Mesendoderm (in vitro differentiated cells): ENCODE data around the gene RS1.

Experiments
- DNase-seq: peaks from one replicate; pipeline ENCODE4 v3.0.0; 2013
- H2AK5ac ChIP-seq: 2 replicates; pipeline ENCODE4 v1.6.1; 2013; ENCODE audit warnings: low read length, inconsistent platforms
- H2BK120ac ChIP-seq: 2 replicates; pipeline ENCODE4 v1.6.1; 2013; ENCODE audit warnings: low read depth, mild to moderate bottlenecking, low read length, moderate library complexity, mixed read lengths
- H2BK15ac ChIP-seq: replicated peaks from 2 replicates; pipeline ENCODE4 v1.6.1; 2013; ENCODE audit warnings: low read depth, mild to moderate bottlenecking, moderate library complexity
- H2BK5ac ChIP-seq: 2 replicates; pipeline ENCODE4 v1.6.1; 2013; ENCODE audit warnings: low read length, inconsistent platforms
- H3K18ac ChIP-seq: 2 replicates; pipeline ENCODE4 v1.6.1; 2013; ENCODE audit warnings: mild to moderate bottlenecking, low read length, mixed read lengths
- H3K23ac ChIP-seq: one replicate; pipeline ENCODE4 v1.6.1; 2013; ENCODE audit warnings: low read length
- H3K27ac ChIP-seq: 2 replicates; pipeline ENCODE4 v1.5.1; 2013; ENCODE audit warnings: low read depth, mild to moderate bottlenecking, inconsistent platforms, low read length, moderate library complexity
- H3K27me3 ChIP-seq: 2 replicates; pipeline ENCODE4 v1.6.1; 2013; ENCODE audit warnings: low read length, control low read depth, mild to moderate bottlenecking, inconsistent platforms; ENCODE audit not compliant: insufficient read depth, poor library complexity
- H3K36me3 ChIP-seq: 2 replicates; pipeline ENCODE4 v1.6.1; 2013; ENCODE audit warnings: low read length, inconsistent platforms; ENCODE audit not compliant: control insufficient read depth, insufficient read depth
- H3K4ac ChIP-seq: one replicate; pipeline ENCODE4 v1.6.1; 2013; ENCODE audit warnings: low read depth, mild to moderate bottlenecking, low read length, moderate library complexity
- H3K4me1 ChIP-seq: 2 replicates; pipeline ENCODE4 v1.6.1; 2013; ENCODE audit warnings: low read depth, low read length, inconsistent platforms; ENCODE audit not compliant: control insufficient read depth
- H3K4me2 ChIP-seq: 2 replicates; pipeline ENCODE4 v1.6.1; 2013; ENCODE audit warnings: low read length
- H3K4me3 ChIP-seq: 2 replicates; pipeline ENCODE4 v1.5.1; 2013; ENCODE audit warnings: mild to moderate bottlenecking, low read length
- H3K56ac ChIP-seq: one replicate; pipeline ENCODE4 v1.6.1; 2013; ENCODE audit warnings: low read length
- H3K79me1 ChIP-seq: 2 replicates; pipeline ENCODE4 v1.6.1; 2013; ENCODE audit warnings: low read length, inconsistent platforms
- H3K79me2 ChIP-seq: 2 replicates; pipeline ENCODE4 v1.6.1; 2013; ENCODE audit warnings: mild to moderate bottlenecking, low read length; ENCODE audit not compliant: control insufficient read depth, insufficient read depth
- H3K9ac ChIP-seq: 2 replicates; pipeline ENCODE4 v1.6.1; 2013; ENCODE audit warnings: low read length, inconsistent platforms
- H4K5ac ChIP-seq: one replicate; pipeline ENCODE4 v1.6.1; 2013; ENCODE audit warnings: low read length
- H4K8ac ChIP-seq: one replicate; pipeline ENCODE4 v1.6.1; 2013; ENCODE audit warnings: low read depth, mild to moderate bottlenecking, control low read depth, low read length, moderate library complexity
- WGBS: extraction: QIAGEN DNeasy Blood & Tissue Kit; methylation state at CpG from one replicate; pipeline ENCODE4 v1.1.7; 2013; ENCODE audit warnings: low lambda C conversion rate, missing lambda C conversion rate; ENCODE audit not compliant: insufficient coverage; ENCODE audit errors: extremely low coverage; 5-methylcytosine and 5-hydroxymethylcytosine counted together

Gene RS1

GRCh38 chrX:18647621-18648020, 24.3 kb downstream of the RS1 start:
- H2BK120ac ChIP-seq: no peak overlapping the region
- H3K27ac ChIP-seq: no peak overlapping the region
- H3K79me1 ChIP-seq: no peaks in the 10 kb centered on the region
- no peak overlapping the region for H3K9ac ChIP-seq
- no peak overlapping the region for H4K8ac ChIP-seq
- DNase-seq: no peak
- no peak overlapping the region for H3K23ac ChIP-seq
- no peak overlapping the region for H3K4me3 ChIP-seq
- H3K4me1 ChIP-seq: no peaks in the 10 kb centered on the region
- no peak overlapping the region for H2AK5ac ChIP-seq
- no peaks in the 10 kb centered on the region for H3K79me2 ChIP-seq
- no peak overlapping the region for H3K18ac ChIP-seq
- no peaks in the 10 kb centered on the region for H3K27me3 ChIP-seq
- H4K5ac ChIP-seq: no peak overlapping the region
- H3K4ac ChIP-seq: no peak overlapping the region
- H2BK5ac ChIP-seq: no peak overlapping the region
- H3K56ac ChIP-seq: no peak overlapping the region
- WGBS: no CpG with 5 or more reads among the region's 4 CpGs
- H3K36me3 ChIP-seq: no peaks in the 10 kb centered on the region
- no peak overlapping the region for H3K4me2 ChIP-seq
- no peak overlapping the region for H2BK15ac ChIP-seq

- H2BK120ac ChIP-seq: no peak overlapping the region
- no peak overlapping the region for H3K4ac ChIP-seq
- no peak overlapping the region for H2BK15ac ChIP-seq
- no peak overlapping the region for H3K56ac ChIP-seq
- no peak overlapping the region for H3K18ac ChIP-seq
- no peak overlapping the region for H2BK5ac ChIP-seq
- H2AK5ac ChIP-seq: no peak overlapping the region
- H3K4me3 ChIP-seq: no peak overlapping the region
- no peaks in the 10 kb centered on the region for H3K79me1 ChIP-seq
- WGBS: no CpG with 5 or more reads among the region's 3 CpGs
- no peak overlapping the region for H3K4me2 ChIP-seq
- H3K79me2 ChIP-seq: no peaks in the 10 kb centered on the region
- no peak overlapping the region for H3K27ac ChIP-seq
- no peak overlapping the region for H4K8ac ChIP-seq
- no peak overlapping the region for H3K23ac ChIP-seq
- DNase-seq: no peak
- H3K4me1 ChIP-seq: peaks cover 3% of the 10 kb centered on the region
- no peaks in the 10 kb centered on the region for H3K36me3 ChIP-seq
- H3K27me3 ChIP-seq: no peaks in the 10 kb centered on the region
- H4K5ac ChIP-seq: no peak overlapping the region
- no peak overlapping the region for H3K9ac ChIP-seq
Observed at GRCh38 chrX:18643853-18644252, 28.1 kb downstream of the RS1 start.

- H4K5ac ChIP-seq: no peak overlapping the region
- no peak for DNase-seq
- no peaks in the 10 kb centered on the region for H3K79me1 ChIP-seq
- H3K4me1 ChIP-seq: peaks cover 3% of the 10 kb centered on the region
- H3K18ac ChIP-seq: no peak overlapping the region
- WGBS: no CpG with 5 or more reads among the region's 3 CpGs
- H2BK120ac ChIP-seq: no peak overlapping the region
- no peak overlapping the region for H2AK5ac ChIP-seq
- H3K4me3 ChIP-seq: no peak overlapping the region
- H3K27me3 ChIP-seq: no peaks in the 10 kb centered on the region
- H2BK15ac ChIP-seq: no peak overlapping the region
- no peaks in the 10 kb centered on the region for H3K79me2 ChIP-seq
- no peak overlapping the region for H3K23ac ChIP-seq
- H3K27ac ChIP-seq: no peak overlapping the region
- H3K4ac ChIP-seq: no peak overlapping the region
- no peak overlapping the region for H3K9ac ChIP-seq
- H3K56ac ChIP-seq: no peak overlapping the region
- H3K36me3 ChIP-seq: no peaks in the 10 kb centered on the region
- H2BK5ac ChIP-seq: no peak overlapping the region
- no peak overlapping the region for H4K8ac ChIP-seq
- H3K4me2 ChIP-seq: no peak overlapping the region
Observed at GRCh38 chrX:18643243-18643642, 28.7 kb downstream of the RS1 start.

- Histone ChIP-seq H3K18ac (no peak overlapping the region), H3K4me1 (peaks cover 3% of the 10 kb centered on the region), H3K79me1 (no peaks in the 10 kb centered on the region), H3K4me3 (no peak overlapping the region), H3K79me2 (no peaks in the 10 kb centered on the region), H3K9ac (no peak overlapping the region), H3K4ac (no peak overlapping the region), H3K27me3 (no peaks in the 10 kb centered on the region), H2BK120ac (no peak overlapping the region), H3K56ac (peak overlapping the region; percentile 64), H2AK5ac (no peak overlapping the region), H4K8ac (no peak overlapping the region), H3K27ac (no peak overlapping the region), H4K5ac (no peak overlapping the region), H2BK15ac (no peak overlapping the region), H3K36me3 (no peaks in the 10 kb centered on the region), H3K23ac (no peak overlapping the region), H2BK5ac (no peak overlapping the region), H3K4me2 (no peak overlapping the region)
- peak; percentile 89 for DNase-seq
- no CpG with 5 or more reads among the region's 10 CpGs for WGBS
Observed at GRCh38 chrX:18640686-18641085, 31.2 kb downstream of the RS1 start.

GRCh38 chrX:18639280-18639679, 32.6 kb downstream of the RS1 start:
- Histone ChIP-seq H3K56ac (no peak overlapping the region), H3K18ac (no peak overlapping the region), H2BK5ac (no peak overlapping the region), H3K36me3 (no peaks in the 10 kb centered on the region), H3K27ac (no peak overlapping the region), H3K23ac (no peak overlapping the region), H4K5ac (no peak overlapping the region), H3K4me1 (peaks cover 3% of the 10 kb centered on the region), H3K9ac (no peak overlapping the region), H2AK5ac (no peak overlapping the region), H3K4ac (no peak overlapping the region), H3K79me2 (no peaks in the 10 kb centered on the region), H2BK15ac (no peak overlapping the region), H4K8ac (no peak overlapping the region), H3K4me2 (no peak overlapping the region), H2BK120ac (no peak overlapping the region), H3K79me1 (no peaks in the 10 kb centered on the region), H3K4me3 (no peak overlapping the region), H3K27me3 (no peaks in the 10 kb centered on the region)
- DNase-seq: no peak
- WGBS: no CpG with 5 or more reads among the region's 2 CpGs

GRCh38 chrX:18638398-18638797, 33.5 kb downstream of the RS1 start:
- H3K4me3 ChIP-seq: no peak overlapping the region
- H4K8ac ChIP-seq: no peak overlapping the region
- H3K56ac ChIP-seq: no peak overlapping the region
- DNase-seq: no peak
- H2BK120ac ChIP-seq: no peak overlapping the region
- no peaks in the 10 kb centered on the region for H3K36me3 ChIP-seq
- H3K23ac ChIP-seq: no peak overlapping the region
- H4K5ac ChIP-seq: no peak overlapping the region
- H2BK15ac ChIP-seq: no peak overlapping the region
- no peaks in the 10 kb centered on the region for H3K27me3 ChIP-seq
- WGBS: no CpG with 5 or more reads among the region's 2 CpGs
- no peaks in the 10 kb centered on the region for H3K79me1 ChIP-seq
- no peaks in the 10 kb centered on the region for H3K79me2 ChIP-seq
- peaks cover 3% of the 10 kb centered on the region for H3K4me1 ChIP-seq
- no peak overlapping the region for H3K4me2 ChIP-seq
- no peak overlapping the region for H2BK5ac ChIP-seq
- no peak overlapping the region for H3K18ac ChIP-seq
- H3K27ac ChIP-seq: no peak overlapping the region
- no peak overlapping the region for H3K4ac ChIP-seq
- no peak overlapping the region for H2AK5ac ChIP-seq
- no peak overlapping the region for H3K9ac ChIP-seq
